Karpas-422 (cell line): Measurements from ENCODE around the gene KLF17. TPM values are rescaled to one million over a fixed set of nuclear protein-coding genes. Genes with fewer than 3 reads are reported as not detected.

Experiments used
- DNase-seq: peaks from one replicate; pipeline ENCODE4 v3.0.0-alpha.2; 2015
- H2AFZ ChIP-seq: fragments of 200-600 bp; sonication (generic); 2 replicates; pipeline ENCODE4 v1.6.1; 2014; ENCODE audit warnings: antibody characterized with exemption, low read length, mixed read lengths
- H3K27ac ChIP-seq: fragments of 200-600 bp; sonication (generic); 2 replicates; pipeline ENCODE4 v1.5.1; 2014; ENCODE audit warnings: mild to moderate bottlenecking, low read length, moderate library complexity
- H3K27me3 ChIP-seq: fragments of 200-600 bp; sonication (generic); 2 replicates; pipeline ENCODE4 v1.6.1; 2014; ENCODE audit warnings: low read length, mixed read lengths
- H3K36me3 ChIP-seq: fragments of 200-600 bp; sonication (generic); 2 replicates; pipeline ENCODE4 v1.6.1; 2014; ENCODE audit warnings: low read length, mixed read lengths; ENCODE audit not compliant: insufficient read depth
- H3K4me1 ChIP-seq: fragments of 200-600 bp; sonication (generic); 2 replicates; pipeline ENCODE4 v1.6.1; 2014; ENCODE audit warnings: mild to moderate bottlenecking, low read length, mixed read lengths
- H3K4me2 ChIP-seq: fragments of 200-600 bp; sonication (generic); 2 replicates; pipeline ENCODE4 v1.6.1; 2014; ENCODE audit warnings: low read length, low read depth, mild to moderate bottlenecking; ENCODE audit not compliant: poor library complexity, severe bottlenecking
- H3K4me3 ChIP-seq: fragments of 200-600 bp; sonication (generic); 2 replicates; pipeline ENCODE4 v1.5.1; 2014; ENCODE audit warnings: mild to moderate bottlenecking, antibody characterized with exemption, low read length, mixed read lengths
- H3K79me2 ChIP-seq: fragments of 200-600 bp; sonication (generic); 2 replicates; pipeline ENCODE4 v1.6.1; 2014; ENCODE audit warnings: mild to moderate bottlenecking, low read length, mixed read lengths
- H3K9ac ChIP-seq: fragments of 200-600 bp; sonication (generic); 2 replicates; pipeline ENCODE4 v1.6.0; 2014; ENCODE audit warnings: low read length
- H3K9me2 ChIP-seq: fragments of 200-600 bp; sonication (generic), shearing (Covaris generic); replicated peaks from 2 replicates; pipeline ENCODE4 v1.6.0; 2014; ENCODE audit warnings: mild to moderate bottlenecking, low read length, moderate library complexity; ENCODE audit not compliant: insufficient read depth
- H3K9me3 ChIP-seq: fragments of 300-700, 200-600 bp; sonication (generic); 2 replicates; pipeline ENCODE4 v1.6.1; 2014; ENCODE audit warnings: low read length, mixed read lengths
- H4K20me1 ChIP-seq: fragments of 200-600 bp; sonication (generic); 2 replicates; pipeline ENCODE4 v1.6.1; 2014; ENCODE audit warnings: mild to moderate bottlenecking, antibody characterized with exemption, low read length, low read depth; ENCODE audit not compliant: insufficient read depth
- total RNA-seq: library from RNA; depleted of rRNA; stranded (reverse); fragments of >200 nt; shearing (Covaris generic); gene quantifications from 2 replicates; pipeline ENCODE4 v1.2.3, GENCODE V29; 2014; ENCODE audit warnings: low replicate concordance

Gene KLF17
- total RNA-seq, 1 experiment from 2014 or later = not detected

DNA sequence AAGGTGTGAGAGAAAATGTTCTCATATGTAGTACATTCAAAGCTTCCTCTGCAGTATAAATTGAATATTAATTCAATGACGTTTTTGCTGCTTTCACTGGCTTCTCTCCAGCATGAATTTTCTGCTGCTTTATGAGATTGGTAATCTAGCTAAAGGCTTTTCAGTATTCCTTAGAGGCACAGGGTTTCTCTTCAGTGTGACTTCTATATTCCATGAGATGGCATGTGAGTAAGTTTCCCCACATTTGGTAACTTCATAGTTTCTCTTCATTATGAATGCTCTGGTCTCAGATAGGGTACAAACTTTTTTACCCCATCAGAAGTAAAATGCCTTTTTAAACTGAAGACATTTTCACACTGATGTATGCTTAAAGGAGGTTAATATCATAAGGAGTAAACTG, 33.2 kb downstream of the KLF17 start:
- Histone ChIP-seq H3K4me2 (no peak overlapping the region), H3K27me3 (no peaks in the 10 kb centered on the region), H3K36me3 (no peaks in the 10 kb centered on the region), H3K4me3 (no peak overlapping the region), H2AFZ (no peak overlapping the region), H4K20me1 (no peaks in the 10 kb centered on the region), H3K9ac (no peak overlapping the region), H3K79me2 (no peaks in the 10 kb centered on the region), H3K27ac (no peak overlapping the region), H3K9me3 (no peaks in the 10 kb centered on the region), H3K4me1 (no peaks in the 10 kb centered on the region), H3K9me2 (no peaks in the 10 kb centered on the region)
- DNase-seq = no peak

DNA sequence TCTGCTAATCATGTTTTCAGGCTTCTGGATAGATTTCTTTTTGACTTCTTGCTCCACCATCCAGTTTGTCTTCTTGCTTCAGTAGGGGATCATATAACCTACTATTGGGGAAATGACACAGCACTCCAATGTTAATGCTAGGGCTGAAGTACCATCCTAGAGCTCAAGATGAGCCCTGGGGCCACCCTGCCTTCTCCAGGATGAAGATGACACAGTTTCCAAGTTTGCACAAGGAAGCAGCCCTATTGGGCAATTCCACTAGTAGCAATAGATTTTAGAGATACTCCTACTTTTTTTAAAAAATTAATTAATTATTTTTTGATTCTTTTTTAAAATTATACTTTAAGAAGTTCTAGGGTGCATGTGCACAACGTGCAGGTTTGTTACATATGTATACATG, 34.1 kb downstream of the KLF17 start:
- no peak overlapping the region for H2AFZ ChIP-seq
- no peak overlapping the region for H3K4me2 ChIP-seq
- H3K27me3 ChIP-seq = no peaks in the 10 kb centered on the region
- no peak for DNase-seq
- no peaks in the 10 kb centered on the region for H3K4me1 ChIP-seq
- no peaks in the 10 kb centered on the region for H3K9me2 ChIP-seq
- no peak overlapping the region for H3K4me3 ChIP-seq
- H3K9ac ChIP-seq = no peak overlapping the region
- no peaks in the 10 kb centered on the region for H3K36me3 ChIP-seq
- no peaks in the 10 kb centered on the region for H3K79me2 ChIP-seq
- H3K9me3 ChIP-seq = no peaks in the 10 kb centered on the region
- no peaks in the 10 kb centered on the region for H4K20me1 ChIP-seq
- no peak overlapping the region for H3K27ac ChIP-seq

GRCh38 chr1:44154049-44154448, 35.4 kb downstream of the KLF17 start:
- H4K20me1 ChIP-seq = no peaks in the 10 kb centered on the region
- no peaks in the 10 kb centered on the region for H3K36me3 ChIP-seq
- H3K4me3 ChIP-seq = no peak overlapping the region
- no peak overlapping the region for H3K4me2 ChIP-seq
- no peaks in the 10 kb centered on the region for H3K27me3 ChIP-seq
- H3K27ac ChIP-seq = no peak overlapping the region
- H3K4me1 ChIP-seq = no peaks in the 10 kb centered on the region
- H2AFZ ChIP-seq = no peak overlapping the region
- no peaks in the 10 kb centered on the region for H3K79me2 ChIP-seq
- no peaks in the 10 kb centered on the region for H3K9me2 ChIP-seq
- no peaks in the 10 kb centered on the region for H3K9me3 ChIP-seq
- DNase-seq = no peak
- H3K9ac ChIP-seq = no peak overlapping the region

- Histone ChIP-seq H3K4me1 (no peaks in the 10 kb centered on the region), H3K4me3 (no peak overlapping the region), H3K79me2 (no peaks in the 10 kb centered on the region), H3K27me3 (no peaks in the 10 kb centered on the region), H3K4me2 (no peak overlapping the region), H3K27ac (no peak overlapping the region), H3K36me3 (no peaks in the 10 kb centered on the region), H3K9ac (no peak overlapping the region), H2AFZ (no peak overlapping the region), H3K9me2 (no peaks in the 10 kb centered on the region), H4K20me1 (no peaks in the 10 kb centered on the region), H3K9me3 (no peaks in the 10 kb centered on the region)
- no peak for DNase-seq
Measured at GRCh38 chr1:44157903-44158302, 39.3 kb downstream of the KLF17 start.

GRCh38 chr1:44158871-44159270, 40.2 kb downstream of the KLF17 start:
- Histone ChIP-seq H3K4me3 (no peak overlapping the region), H3K36me3 (no peaks in the 10 kb centered on the region), H3K79me2 (no peaks in the 10 kb centered on the region), H3K9me2 (no peaks in the 10 kb centered on the region), H3K9ac (no peak overlapping the region), H3K27ac (no peak overlapping the region), H3K4me1 (no peaks in the 10 kb centered on the region), H4K20me1 (no peaks in the 10 kb centered on the region), H3K4me2 (no peak overlapping the region), H3K27me3 (no peaks in the 10 kb centered on the region), H3K9me3 (no peaks in the 10 kb centered on the region), H2AFZ (no peak overlapping the region)
- DNase-seq = no peak

- Histone ChIP-seq H3K9ac (no peak overlapping the region), H3K4me1 (no peaks in the 10 kb centered on the region), H3K27me3 (no peaks in the 10 kb centered on the region), H4K20me1 (no peaks in the 10 kb centered on the region), H3K9me3 (no peaks in the 10 kb centered on the region), H3K79me2 (no peaks in the 10 kb centered on the region), H3K4me3 (no peak overlapping the region), H3K4me2 (no peak overlapping the region), H2AFZ (no peak overlapping the region), H3K9me2 (no peaks in the 10 kb centered on the region), H3K36me3 (no peaks in the 10 kb centered on the region), H3K27ac (no peak overlapping the region)
- no peak for DNase-seq
Measured at GRCh38 chr1:44161546-44161945, 42.9 kb downstream of the KLF17 start.

- H3K4me1 ChIP-seq = no peaks in the 10 kb centered on the region
- no peak overlapping the region for H3K4me2 ChIP-seq
- H3K27me3 ChIP-seq = no peaks in the 10 kb centered on the region
- H2AFZ ChIP-seq = no peak overlapping the region
- no peak overlapping the region for H3K27ac ChIP-seq
- no peaks in the 10 kb centered on the region for H4K20me1 ChIP-seq
- no peak overlapping the region for H3K4me3 ChIP-seq
- H3K36me3 ChIP-seq = no peaks in the 10 kb centered on the region
- no peak overlapping the region for H3K9ac ChIP-seq
- H3K9me3 ChIP-seq = peaks cover 3% of the 10 kb centered on the region; the same call in 1 of the 2 replicates
- H3K79me2 ChIP-seq = no peaks in the 10 kb centered on the region
- no peak for DNase-seq
- no peaks in the 10 kb centered on the region for H3K9me2 ChIP-seq
Measured at GRCh38 chr1:44168520-44169098, 50.0 kb downstream of the KLF17 start.

DNA sequence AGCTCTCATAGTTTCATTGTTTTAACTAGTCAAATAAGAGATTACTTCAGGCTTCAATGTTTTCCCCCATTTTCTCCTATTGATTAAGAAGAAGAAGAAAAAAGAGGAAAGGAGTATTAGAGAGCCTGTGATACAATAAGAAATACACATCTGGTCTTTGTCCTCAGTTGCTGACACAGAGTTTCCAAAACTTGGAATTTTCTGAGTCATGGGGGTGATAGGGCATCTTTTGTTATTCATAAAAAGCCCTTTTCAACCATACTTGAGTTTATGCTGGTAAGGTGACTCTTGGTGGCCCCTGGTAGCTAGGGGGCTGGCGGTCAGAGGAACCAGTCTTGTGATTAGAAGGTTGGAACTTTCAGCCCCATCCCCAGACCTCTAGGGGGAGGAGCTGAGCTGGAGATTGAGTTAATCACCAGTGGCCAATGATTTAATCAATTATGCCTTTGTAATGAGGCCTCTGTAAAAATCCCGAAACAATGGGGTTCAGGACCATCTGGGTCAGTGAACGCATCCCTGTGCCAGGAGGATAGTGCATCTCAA, 51.7 kb downstream of the KLF17 start:
- Histone ChIP-seq H3K9me2 (no peaks in the 10 kb centered on the region), H3K9ac (no peak overlapping the region), H3K79me2 (no peaks in the 10 kb centered on the region), H3K27ac (no peak overlapping the region), H2AFZ (no peak overlapping the region), H4K20me1 (no peaks in the 10 kb centered on the region), H3K9me3 (peaks cover 3% of the 10 kb centered on the region; the same call in 1 of the 2 replicates), H3K4me2 (no peak overlapping the region), H3K27me3 (no peaks in the 10 kb centered on the region), H3K36me3 (no peaks in the 10 kb centered on the region), H3K4me3 (no peak overlapping the region), H3K4me1 (no peaks in the 10 kb centered on the region)
- no peak for DNase-seq
